NCI-H748 (cell line): ENCODE results near the gene TMEM156.
A peak's percentile ranks its signal among the peaks of the same experiment; 100 is the strongest.
"Not testable (repeated sequence)": the region's sequence is repeated elsewhere in the genome, so short reads cannot be mapped to it uniquely, and the experiment has no call there.

Source experiments
- DNase-seq: peaks from one replicate; lab custom pipeline; 2025; ENCODE audit not compliant: unreplicated experiment; lab: John Stamatoyannopoulos, UW

Gene TMEM156

DNA sequence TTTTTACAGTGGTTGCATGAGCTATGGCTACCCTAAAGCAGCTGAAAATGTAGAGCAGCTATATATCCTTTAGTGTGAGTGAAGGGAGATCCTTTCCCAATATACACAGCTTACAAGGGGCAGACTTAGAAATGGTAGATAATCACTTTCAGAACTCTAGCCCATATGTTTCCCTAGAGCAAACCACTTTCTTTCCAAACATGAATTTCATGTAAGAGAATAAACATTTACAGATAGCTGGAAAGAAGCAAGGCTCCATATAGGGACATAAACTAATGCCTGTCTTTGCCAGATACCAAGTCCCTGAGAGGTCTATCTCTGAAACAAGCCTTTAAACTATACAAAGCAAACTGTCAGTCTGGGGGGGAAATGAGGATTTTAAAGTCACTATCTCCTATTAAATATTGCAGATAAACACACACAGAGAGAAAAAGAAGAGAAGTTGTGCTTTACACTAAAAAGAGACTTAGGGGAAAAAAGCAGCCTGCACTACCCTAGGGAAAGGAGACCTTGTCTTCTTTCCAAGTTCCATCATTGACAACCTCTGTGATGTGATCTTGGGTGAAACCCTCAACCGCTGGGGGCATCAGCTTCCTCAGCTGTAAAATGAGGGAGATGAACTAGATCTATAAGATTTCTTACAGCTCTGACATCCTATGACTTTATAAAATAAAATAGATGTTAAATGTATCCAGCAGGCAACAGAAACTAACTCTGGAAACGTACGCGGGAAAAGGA, 73.6 kb downstream of the TMEM156 start:
- DNase-seq, result no peak

DNA sequence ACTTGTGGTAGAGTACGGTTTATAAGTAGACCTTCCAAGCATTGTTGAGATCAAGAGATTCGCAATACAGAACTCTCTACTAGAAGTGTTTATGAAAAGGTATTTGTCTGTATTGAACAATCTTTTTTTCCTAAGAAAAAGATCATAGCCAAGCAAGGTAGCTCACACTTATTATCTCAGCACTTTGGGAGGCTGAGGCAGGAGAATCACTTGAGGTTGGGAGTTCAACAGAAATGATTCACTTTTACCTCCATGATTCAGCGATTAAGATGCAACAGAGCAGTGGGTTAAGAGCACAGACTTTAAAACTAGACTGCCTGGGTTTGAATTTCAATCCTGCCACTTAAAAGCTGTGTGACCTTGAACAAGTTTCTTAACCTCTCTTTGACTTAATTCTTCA, 74.3 kb downstream of the TMEM156 start:
- DNase-seq, result no peak

DNA sequence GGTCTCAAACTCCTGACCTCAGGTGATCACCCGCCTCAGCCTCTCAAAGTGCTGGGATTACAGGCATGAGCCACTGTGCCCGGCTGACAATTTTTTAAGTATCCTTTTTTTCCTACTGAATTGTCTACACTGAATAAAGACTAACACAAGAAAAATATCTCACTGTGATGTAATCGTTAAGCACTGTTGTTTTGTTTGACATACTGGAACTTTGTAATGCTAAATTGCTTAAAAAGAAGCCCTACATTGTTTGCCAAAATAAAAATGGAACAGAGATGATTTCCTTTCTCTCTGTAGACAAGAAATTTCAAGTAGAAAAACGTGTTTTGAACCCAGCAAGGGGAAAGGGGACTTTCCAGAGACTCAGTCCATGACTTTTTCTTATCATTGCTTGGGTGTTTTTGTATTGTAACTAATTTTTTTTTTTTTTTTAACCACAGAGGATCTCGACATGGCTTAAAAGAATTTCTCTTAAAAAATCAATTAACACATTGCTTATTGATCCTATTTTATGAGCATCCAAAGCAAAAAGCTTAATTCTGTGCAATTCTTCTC, 74.9 kb downstream of the TMEM156 start:
- DNase-seq, result no peak

DNA sequence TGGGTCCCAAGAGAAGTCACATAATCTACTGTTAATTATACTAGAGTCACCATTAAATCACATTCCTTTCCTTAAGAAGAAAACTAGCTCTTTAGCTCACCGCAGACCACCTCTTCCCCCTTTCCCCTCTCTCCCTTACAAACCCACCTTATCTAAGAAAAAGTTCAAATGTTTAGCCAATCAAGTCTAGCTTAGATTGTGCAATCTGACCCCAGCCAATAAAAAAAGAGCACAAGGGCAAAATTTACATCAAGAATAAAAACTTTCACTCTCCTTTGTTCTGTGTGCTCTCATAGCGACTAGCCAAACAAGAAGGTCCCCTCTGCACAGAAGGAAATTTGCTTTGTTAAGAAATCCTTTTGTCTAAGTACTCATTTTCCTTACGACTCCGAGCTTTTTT, 76.3 kb downstream of the TMEM156 start:
- DNase-seq, result no peak

DNA sequence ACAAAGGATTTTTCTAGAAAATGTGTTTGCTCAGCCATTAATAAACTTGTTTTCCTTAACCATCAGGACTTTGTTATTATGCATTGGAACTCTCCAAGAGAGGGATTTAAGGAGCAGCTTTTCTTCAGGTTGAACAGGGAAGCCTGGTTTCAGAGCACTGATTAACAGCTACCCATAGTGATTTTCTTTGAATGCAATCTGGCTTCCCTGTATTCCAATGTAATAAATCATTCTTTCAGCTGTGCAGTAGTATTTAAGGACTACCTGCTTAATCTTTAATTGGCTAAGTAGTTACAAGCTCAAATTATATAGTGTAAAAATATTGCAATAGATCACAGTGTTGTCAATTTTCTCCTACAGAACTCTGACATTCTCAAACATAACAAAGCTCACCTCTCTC, 77.5 kb downstream of the TMEM156 start:
- no peak for DNase-seq

DNA sequence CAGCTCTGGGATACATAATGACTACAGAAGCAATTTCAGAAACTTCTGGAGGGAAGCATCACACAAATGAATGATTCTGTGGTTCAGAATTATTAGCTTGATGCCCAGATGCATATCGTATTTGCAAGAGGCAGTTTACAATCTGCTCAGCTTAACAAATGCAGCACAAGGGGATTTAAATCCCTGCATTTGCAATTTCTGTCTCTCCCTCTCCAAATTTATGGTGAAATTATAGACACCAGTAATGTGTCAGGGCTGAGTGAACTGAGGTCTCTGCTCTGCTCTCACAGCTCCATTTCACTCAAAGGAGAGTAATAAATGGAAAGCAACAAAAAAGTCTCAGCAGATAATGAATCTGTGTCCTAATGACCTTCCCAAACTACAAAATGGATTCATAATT, 80.2 kb downstream of the TMEM156 start:
- no peak for DNase-seq

DNA sequence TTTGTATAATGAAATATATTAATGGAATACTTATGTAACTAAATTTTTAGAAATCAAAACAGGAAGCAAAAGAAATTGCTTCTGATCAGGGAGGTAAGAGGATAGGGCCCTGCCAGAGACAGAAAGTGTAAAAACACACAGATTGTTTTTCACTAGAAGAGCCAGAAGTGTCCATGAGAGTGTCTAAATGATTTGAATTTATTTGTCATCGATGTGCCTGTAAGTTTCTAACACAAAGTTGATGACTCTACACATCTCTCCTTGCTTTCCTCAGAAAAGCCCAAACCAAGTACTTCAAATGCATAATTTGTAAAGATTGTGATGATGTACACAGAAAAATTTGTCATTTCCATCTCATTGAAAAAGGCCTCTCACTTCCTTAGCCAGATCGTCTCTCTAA, 80.6 kb downstream of the TMEM156 start:
- no peak for DNase-seq

DNA sequence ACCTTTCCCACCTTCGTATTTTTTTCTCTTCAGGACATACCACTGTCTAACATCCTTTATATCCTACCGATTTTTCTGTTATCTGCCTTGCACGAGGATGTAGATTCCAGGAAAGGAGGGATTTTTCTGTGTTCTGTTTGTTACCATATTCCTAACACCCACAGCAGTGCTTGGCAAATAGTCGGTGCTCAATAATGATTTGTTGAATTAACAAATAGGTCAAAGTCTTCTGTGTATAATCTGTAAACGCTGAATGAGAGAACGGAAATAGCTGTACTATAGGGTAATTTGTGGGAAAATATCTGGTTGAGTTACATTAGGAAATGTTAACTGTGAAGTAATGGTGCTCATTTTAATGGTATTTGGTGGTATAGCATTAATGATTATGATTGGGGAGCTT, 81.5 kb downstream of the TMEM156 start:
- no peak for DNase-seq

DNA sequence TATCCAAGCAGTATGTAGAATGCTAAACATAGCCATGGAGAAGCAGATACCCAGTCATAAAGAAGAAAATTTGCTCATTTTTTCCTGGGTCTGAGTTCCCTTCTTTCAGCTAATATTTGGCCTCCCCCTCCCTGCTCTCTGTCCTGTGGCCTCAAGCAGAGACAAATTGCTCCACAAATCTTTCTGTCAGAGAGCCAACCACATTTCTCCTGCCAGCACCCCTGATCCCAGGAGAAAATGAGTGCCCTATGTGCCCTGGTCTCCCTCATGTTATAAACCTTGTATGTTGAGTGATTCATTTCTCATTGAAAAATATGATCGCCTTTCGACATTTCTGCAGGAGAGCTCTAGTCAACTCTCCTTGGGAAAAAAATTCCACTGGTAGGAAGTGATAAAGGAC, 82.0 kb downstream of the TMEM156 start:
- DNase-seq, result no peak

DNA sequence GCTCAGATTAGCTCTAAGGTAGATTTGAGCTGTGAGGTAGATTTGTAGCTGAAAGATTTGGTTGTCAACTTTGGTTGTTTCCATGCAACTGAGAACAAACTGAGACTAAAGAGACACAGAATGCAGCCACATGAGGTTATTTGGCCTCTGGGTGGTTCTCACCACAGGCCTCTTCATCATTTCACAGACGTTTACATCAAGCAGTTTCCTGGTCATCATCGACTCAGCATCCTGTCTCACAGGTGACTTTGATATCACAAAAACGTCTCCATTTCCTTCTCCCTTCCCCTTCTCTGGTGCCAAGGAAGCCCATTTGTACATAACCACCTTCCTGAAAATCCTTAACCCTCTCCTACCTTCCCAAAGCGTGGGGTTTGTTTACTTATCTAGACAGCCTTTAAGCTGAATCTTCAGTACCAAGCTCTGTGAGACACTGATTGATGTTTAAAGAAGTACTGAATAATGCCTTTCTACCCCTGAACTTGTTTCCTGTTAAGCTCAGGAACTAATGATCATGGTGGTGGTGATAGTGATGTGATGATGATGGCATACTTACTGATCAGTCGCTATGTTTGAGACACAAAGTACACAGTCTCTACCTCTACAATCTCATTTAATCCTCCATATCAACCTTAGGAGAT, 82.7 kb downstream of the TMEM156 start:
- no peak for DNase-seq

DNA sequence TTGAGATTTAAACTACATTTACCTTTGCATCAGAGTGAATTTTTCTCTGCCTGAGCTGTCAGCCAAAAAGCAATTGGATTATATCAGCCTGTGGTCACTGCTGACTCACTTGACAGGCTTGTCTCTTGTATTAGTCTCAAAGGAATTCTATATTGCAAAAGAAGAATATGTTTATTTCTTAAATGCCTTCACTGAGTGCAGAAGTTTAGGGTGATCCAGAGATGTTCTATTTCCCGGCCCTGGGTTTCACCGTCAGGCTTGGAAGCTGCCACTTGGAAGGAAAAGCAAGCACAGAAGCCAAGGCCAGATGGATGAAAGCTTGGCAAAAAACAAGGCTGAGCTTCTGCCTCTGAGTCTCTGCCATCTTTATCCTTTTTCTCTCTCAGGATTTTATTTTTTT, 83.7 kb downstream of the TMEM156 start:
- DNase-seq, result no peak

DNA sequence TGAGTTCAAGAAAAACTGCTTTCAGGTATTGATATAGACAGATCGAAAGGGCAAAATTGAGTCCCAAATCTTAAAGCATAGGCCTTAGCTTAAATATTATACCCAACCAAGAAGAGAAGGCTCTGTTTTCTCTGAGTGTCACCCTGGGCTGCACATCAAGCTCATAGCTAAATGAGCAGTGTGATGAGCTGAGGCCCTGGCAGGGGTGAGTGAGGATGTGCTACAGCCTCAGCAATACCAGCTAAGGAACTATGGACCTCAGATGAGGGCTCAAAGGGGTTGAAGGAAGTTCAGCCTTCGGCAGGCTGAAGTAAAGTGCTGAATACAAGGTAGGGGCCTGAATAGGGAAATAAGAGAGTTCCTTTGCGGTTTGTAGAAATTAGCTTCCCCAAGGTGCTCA, 85.3 kb downstream of the TMEM156 start:
- no peak for DNase-seq

DNA sequence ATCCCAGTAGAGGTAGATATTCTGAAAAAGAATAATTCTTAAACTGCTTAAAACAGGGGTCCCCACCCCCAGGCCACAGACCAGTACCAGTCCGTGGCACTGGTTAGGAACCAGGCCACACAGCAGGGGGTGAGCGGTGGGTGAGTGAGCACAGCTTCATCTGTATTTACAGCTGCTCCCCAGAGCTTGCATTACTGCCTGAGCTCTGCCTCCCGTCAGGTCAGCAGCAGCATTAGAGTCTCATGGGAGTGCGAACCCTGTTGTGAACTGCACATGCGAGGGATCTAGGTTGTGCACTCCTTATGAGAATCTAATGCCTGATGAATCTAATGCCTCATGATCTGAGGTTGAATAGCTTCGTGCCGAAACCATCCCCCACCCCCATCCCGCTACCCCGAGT, 87.8 kb downstream of the TMEM156 start:
- DNase-seq, result no peak

DNA sequence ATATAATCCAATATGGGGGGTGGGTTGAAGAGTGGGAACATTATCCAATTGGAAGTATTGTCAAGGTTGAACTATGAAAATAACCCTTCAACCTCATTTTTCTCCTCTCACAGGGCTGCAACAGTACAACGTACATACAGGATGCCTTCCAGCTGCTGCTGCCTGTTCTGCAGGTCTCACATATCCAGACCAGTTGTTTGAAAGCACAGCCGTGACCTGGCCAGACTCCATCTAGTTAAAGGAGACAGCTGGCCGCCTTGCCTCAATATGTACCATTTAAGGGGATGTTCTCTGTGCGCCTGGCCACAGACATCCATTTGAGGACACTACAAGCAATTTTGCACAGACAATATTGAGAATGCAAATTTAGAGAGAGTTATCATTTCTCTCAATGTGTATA, 88.9 kb downstream of the TMEM156 start:
- peak; percentile 5 for DNase-seq

DNA sequence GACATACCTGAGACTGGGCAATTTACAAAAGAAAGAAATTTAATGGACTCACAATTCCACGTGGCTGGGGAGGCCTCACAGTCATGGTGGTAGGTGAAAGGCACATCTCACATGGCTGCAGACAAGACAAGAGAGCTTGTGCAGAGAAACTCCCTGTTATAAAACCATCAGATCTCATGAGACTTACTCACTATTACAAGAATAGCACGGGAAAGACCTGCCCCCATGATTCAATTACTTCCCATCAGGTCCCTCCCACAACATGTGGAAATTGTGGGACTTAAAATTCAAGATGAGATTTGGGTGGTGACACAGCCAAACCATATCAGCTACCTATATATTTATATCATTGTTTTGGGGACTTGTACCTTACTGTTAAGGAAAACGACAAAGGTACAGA, 90.3 kb downstream of the TMEM156 start:
- not testable (repeated sequence) for DNase-seq

DNA sequence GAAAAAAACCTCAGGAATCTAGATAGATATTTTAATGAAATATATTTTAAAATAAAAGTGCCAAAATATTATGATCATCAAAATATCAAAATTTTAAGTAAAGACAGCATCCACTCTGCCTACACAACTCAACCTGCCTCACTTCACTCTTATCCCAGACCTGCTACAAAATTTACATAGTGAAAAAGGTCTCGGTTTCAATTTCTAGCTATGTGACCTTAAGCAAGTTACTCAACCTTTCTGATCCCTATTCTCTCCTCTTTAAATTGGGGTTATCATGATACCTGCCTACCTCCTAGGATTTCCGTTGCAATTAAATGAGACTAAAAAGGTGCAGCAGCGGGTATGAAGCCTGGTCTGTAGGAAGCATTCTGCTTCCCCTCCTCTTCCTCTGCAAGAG, 91.7 kb downstream of the TMEM156 start:
- no peak for DNase-seq

DNA sequence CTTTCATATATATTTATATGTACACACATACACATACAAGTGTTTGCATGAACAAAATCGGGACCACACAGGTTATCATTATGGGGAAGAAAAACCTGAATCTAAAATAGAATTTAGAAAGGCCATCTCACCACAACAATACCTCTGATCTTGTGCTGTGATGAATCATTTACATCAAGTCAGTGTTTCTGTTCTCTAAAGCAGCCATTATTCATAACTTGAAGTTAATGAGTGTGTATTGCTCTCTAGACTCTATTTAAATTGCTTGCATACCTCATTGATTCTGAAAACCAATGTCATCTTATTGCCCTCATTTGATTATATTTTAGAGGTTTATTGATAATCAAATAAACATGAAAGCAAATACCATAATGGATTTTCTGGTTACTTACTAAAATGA, 93.0 kb downstream of the TMEM156 start:
- DNase-seq, result no peak

DNA sequence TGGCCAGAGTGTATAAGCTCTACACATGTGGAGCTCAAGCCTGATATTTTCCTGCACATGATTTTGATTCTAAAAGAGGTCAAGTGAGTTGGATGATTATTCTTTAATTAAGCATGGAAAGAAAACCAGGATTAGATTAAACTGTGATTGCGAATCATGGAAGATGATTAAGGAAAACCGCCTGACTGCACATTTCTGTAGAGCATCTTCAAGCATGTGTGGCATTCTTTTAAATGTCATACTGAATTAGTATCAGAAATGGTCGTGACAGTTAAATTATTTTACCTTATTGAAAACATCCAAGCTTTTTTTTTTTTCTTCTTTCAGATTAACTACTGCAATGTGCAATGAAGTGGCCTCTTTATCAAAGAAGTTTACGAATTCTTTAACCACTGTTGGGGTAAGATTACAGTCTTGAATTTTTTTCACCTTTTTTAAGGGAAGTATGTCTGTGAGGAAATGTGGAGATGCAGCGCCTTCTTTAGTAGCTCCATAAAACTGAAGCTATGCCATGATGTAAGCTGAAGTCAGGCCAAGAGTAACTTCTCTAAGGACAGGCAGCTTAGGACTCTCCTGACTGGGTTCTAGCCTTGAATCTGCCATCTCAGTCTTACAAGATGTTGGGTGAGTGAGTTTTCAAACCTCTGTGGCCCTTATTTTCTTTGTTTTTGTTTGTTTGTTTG, 96.7 kb downstream of the TMEM156 start:
- no peak for DNase-seq

DNA sequence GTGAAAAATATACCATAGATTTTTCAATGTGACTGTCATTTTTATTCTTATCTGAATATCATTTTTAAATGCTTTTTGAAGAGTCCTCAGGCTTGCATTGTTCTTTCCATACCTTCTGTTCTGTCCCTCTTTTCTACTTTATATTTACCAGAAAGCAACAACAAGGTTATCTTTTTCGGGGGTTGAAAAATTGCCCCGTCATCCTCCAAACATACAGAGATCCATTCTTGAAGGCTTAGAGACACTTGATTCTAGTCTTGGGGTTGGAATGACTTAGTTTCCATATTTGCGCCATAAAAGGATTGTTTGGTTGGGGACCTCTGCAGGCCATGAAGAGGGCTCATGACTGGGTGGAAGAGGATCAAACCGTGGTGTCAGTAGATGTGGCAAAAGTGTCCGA, 101.1 kb downstream of the TMEM156 start:
- no peak for DNase-seq

DNA sequence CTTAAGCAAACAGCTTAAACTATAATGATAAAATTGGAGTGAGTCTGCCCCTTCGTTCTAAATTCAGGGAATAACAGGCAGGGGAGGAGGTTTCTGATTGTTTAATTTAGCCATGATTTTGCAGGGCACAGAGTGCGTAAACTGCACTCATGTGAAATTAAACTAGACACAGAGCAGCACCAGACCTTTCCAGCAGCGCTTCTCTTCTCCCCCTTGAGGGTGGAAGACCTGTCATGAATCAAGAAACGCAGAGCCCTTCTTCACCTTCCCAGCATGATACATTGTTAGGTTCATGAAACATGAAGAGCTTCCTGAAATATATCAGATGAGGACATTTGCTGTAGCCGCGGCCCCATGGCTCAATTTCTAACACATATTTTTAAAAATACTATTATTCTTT, 101.5 kb downstream of the TMEM156 start:
- DNase-seq, result no peak

DNA sequence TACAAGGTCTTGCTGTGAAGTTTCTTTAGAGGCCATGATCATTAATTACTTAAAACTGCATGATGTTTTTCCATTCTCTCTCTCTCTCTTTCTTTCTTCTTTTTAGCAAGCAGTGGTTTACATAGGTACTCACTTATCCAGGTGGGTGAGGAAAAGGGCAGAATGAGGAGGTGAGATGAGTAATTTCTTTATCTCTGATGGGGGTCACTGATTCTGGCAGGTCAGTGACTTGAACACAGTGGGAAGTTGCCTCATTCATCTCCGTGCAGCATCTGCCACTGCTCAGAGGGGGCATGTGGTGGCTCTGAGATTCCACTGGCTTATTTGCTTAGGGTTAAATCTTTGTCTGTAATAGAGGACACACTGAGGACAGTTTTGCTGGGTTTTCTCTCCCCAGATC, 102.0 kb downstream of the TMEM156 start:
- no peak for DNase-seq

DNA sequence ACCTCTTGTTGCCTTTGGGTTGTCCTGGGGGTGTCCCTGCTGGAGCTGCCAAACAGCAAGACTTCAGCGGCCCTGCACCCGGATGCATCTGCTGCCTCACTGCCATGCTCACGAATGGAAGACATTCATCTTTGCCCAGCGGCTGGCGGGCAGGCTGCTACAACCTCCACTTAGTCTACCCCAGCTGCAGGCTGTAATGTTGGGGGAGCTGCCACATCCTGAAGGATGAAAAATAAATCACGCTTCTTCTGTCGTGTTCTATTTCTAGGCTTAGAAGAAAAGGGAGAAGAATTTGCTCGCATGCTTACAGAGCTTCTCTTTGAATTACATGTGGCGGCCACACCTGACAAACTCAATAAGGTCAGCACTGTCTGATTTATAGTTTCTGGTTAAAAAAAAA, 103.2 kb downstream of the TMEM156 start:
- DNase-seq, result no peak
